ENCODE data around the gene OBSCN.

The OBSCN gene

DNA sequence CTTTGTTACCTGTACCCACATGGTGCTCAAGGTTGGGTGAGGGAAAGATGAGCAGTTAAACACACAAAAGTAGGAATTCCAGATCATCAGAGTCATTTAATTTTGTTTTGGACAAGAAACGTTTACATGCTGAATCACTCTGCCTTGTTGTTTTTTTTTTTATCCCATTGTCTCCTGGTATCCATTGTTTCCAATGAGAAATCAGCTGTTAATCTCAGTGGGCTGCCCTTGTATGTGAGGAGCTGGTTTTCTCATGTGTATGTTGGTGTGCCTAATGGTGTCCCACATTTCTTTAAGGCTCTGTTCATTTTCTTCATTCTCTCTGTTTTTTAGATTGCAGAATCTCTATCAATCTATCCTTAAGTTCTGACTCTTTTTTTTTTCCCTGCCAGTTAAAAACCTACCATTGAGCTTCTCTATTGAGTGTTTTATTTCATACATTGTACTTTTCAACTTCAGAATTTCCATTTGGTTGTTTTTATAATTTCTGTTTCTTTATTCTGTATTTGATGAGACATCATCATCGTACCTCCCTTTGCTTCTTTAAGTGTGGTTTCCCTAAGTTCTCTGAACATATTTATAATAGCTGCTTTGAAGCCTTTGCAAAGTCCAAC lies 8.8 kb upstream of the OBSCN start:
- TF ChIP-seq, protein P1, sequence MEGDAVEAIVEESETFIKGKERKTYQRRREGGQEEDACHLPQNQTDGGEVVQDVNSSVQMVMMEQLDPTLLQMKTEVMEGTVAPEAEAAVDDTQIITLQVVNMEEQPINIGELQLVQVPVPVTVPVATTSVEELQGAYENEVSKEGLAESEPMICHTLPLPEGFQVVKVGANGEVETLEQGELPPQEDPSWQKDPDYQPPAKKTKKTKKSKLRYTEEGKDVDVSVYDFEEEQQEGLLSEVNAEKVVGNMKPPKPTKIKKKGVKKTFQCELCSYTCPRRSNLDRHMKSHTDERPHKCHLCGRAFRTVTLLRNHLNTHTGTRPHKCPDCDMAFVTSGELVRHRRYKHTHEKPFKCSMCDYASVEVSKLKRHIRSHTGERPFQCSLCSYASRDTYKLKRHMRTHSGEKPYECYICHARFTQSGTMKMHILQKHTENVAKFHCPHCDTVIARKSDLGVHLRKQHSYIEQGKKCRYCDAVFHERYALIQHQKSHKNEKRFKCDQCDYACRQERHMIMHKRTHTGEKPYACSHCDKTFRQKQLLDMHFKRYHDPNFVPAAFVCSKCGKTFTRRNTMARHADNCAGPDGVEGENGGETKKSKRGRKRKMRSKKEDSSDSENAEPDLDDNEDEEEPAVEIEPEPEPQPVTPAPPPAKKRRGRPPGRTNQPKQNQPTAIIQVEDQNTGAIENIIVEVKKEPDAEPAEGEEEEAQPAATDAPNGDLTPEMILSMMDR (IDR thresholded peaks at IDR 0.05; ENCODE audit: control insufficient read depth, extremely low read depth, insufficient read depth): no peak
- H3K4me3 ChIP-seq (ENCODE audit: low read depth, low read length): no peak overlapping the region
- DNase-seq (ENCODE audit: low read depth): no peak

DNA sequence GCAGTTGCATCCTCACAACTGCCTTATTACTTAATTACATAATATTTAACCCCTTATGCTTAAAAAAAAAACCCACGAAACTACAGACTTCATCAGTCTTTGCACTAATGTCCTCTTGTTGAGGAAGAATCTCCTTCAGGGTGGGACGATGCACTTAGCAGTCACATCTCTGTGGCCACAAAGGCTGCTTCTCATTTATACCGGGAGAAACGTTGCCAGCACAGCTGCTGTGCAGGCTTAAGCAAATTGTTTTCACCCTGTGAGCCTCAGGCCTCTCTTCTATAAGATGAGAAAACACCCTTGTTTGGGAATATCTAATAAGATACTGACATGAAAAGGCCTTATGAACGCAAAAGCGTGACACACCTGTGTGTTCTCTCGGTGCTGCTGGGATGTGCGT lies 2.9 kb upstream of the OBSCN start:
- no peak overlapping the region for H3K4me3 ChIP-seq (ENCODE audit: low read depth, low read length)
- TF ChIP-seq, protein P1 (IDR thresholded peaks at IDR 0.05; ENCODE audit: control insufficient read depth, extremely low read depth, insufficient read depth): no peak
- no peak for DNase-seq (ENCODE audit: low read depth)

DNA sequence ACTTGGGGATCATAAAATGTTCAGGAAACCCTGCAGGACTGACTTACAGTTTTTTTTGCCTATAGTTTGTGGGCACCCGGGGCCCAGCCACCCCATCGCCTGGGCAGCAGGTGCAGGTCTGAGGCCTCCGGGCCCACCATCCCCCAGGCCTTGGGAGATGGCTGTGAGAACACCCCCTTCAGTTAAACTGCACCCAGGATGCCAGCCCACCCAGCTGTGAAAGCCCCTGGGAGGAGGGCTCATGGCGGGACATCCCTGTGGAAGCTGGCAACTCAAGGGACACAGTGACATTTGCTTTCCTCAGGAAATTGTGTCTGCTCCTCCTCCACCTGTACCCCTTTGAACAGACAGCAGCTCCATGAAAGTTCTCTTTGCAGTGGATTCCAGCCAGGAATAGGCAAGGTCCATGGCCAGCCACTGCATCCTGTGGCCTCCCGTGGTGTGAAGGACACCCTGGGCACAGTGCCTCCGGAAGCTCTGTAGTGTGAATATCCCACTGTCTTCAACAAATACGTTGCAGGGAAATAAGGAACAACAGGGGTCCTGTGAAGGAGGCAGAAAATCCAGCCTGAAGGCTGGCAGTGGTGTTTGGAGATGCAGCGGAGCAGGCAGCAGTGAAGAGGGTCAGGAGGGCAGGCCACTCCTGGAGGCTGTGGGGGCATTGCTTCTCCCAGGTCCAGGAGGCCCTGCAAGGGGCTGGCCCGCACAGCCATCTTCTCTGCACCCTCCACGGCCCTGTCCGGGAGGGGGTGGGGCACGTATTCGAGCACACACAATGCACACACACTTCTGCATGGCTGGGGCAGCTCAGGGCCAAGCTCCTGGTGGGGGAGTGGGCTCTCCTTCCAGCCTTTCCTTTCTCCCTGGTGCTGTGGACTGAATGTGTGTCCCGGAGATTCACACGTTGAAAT lies 2.1 kb upstream of the OBSCN start:
- TF ChIP-seq, protein P1 (IDR thresholded peaks at IDR 0.05; ENCODE audit: control insufficient read depth, extremely low read depth, insufficient read depth): no peak

DNA sequence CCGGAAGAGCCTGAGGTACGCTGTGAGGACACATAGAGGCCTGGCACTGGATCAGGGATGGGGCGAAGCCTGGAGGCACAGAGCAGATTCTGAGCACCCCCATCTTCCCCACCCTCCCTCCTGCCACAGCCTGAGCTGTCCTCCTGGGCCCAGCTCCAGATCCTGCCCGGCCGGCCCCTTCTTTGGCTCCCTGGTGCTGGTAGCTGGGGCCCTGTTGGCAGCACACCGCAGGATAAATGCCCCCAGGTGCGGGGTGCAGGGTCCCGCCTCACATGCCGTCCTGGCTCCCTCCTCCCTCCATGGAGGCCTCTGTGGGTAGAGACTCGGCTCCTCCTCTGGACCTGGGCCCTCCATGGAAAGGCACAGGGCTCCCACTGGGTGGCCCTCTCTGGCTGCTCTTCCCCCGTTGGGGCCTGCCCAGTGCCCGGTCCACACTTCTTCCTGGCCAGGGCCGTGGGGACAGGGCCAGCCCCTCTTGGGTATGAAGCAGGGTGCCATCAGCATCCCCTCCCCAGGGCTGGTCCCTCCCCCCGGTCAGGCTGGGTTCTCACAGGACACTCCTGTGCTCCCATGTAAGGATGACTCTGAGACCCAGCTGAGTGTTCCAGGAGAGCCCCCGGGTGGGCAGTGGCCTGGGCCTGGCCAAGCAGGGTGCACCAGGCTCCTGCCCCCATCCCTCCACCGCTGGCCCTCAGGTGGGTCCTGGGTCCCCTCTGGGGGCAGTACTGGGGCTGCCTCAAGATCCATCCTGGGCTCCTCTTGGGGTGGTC lies 1.1 kb upstream of the OBSCN start:
- DNase-seq (ENCODE audit: low read depth): no peak
- TF ChIP-seq, protein P1 (IDR thresholded peaks at IDR 0.05; ENCODE audit: control insufficient read depth, extremely low read depth, insufficient read depth): no peak
- no peak overlapping the region for H3K4me3 ChIP-seq (ENCODE audit: low read depth, low read length)

More for the DNA sequence above, 2.1 kb upstream of the OBSCN start:
- no peak overlapping the region for H3K4me3 ChIP-seq (ENCODE audit: low read depth, low read length)
- no peak for DNase-seq (ENCODE audit: low read depth)

DNA sequence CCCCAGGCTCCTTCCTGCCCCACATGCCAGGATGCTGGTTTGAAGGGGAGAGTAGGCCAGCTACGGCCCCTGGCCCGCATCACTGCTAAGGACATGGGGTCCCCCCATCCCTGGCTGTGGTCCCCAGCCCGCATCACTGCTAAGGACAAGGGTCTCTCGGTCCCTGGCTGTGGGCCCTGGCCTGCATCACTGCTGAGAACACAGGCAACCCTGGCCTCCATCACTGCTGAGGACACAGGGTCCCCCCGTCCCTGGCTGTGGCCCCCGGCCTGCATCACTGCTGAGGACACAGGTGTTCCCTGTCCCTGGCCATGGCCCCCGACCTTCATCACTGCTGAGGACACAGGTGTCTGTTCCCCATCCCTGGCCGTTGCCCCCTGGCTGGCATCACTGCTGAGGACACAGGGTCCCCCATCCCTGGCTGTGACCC lies 448 bp upstream of the OBSCN start:
- no peak overlapping the region for H3K4me3 ChIP-seq (ENCODE audit: low read depth, low read length)
- DNase-seq (ENCODE audit: low read depth): no peak
- TF ChIP-seq, protein P1 (IDR thresholded peaks at IDR 0.05; ENCODE audit: control insufficient read depth, extremely low read depth, insufficient read depth): no peak

DNA sequence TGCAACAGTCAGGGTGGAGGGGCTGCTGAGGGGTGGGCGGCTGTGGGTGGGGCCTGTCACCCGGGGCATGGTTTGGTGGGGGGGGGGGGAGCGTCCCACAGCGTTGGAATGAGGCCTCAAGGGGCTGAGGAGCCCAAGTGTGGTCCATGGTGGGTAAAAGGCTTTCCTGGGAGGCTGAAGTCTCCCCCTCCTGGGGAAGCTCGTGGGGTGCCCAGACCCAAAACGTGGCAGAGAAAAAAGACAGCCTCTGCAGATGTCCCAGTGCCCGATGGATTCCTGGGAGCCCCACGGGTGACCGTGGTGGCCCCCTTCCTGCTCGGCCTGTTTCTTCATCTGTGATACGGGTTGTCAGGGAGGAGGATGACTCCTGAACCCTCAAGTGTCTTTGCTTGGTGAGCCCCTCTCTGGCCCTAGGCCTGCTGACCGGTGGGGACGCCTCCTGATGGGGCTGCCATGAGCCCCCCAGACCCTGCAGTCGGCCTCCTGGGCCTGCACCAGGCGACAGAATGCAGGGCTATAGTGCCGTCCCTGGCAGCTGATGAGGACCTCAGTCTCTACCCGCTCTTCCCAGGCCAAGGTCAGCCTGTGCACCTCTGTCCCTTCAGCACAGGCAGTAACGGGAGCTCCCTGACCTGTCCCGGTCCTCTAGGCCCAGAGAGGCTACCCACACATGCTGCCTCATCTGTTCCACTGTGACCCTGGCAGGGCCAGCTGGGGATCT lies 1.1 kb downstream of the OBSCN start:
- no peak for DNase-seq (ENCODE audit: low read depth)
- no peak overlapping the region for H3K4me3 ChIP-seq (ENCODE audit: low read depth, low read length)
- TF ChIP-seq, protein P1 (IDR thresholded peaks at IDR 0.05; ENCODE audit: control insufficient read depth, extremely low read depth, insufficient read depth): no peak

Data from LNCaP clone FGC (cell line).